ENCODE measurements around the gene MRGPRF. TPM values are rescaled to one million over a fixed set of nuclear protein-coding genes. Genes with fewer than 3 reads are reported as not detected.

The MRGPRF gene
- polyA plus RNA-seq, 2 of the 4 experiments (the other 2 are of a cell fraction) = 0.04 TPM; not detected in 1

DNA sequence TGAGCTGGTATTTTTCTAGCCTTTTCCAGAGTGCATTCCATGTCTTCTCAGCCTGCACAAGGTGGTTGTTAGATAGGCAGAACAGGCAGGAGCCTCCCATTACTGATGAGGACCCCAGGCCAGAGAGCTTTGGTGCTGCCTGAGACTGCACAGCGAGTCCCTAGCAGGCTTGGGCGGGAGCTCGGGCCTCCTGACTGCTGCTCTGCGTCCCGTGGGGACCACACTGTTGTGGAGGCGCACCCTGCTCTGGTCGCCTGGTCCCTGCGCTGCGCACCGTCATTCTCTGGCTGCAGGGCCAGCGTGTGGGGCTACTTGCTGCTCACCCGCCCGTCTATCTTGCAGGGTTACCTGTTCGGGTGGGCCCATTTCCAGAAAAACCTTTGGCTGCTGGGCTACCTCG lies 44.2 kb upstream of the MRGPRF start:
- H3K4me3 ChIP-seq = no peak overlapping the region
- TF ChIP-seq FOSB (CRISPR knock-in tag; IDR thresholded peaks at IDR 0.05) (no peak), POLR2AphosphoS2 (conservative IDR thresholded peaks at IDR 0.05; ENCODE audit: low read length) (no peak), BCL3 (IDR thresholded peaks at IDR 0.05) (no peak)
- WGBS (ENCODE audit: missing lambda C conversion rate) = 91% methylated on average over 13 of the region's 15 CpGs
- CTCF ChIA-PET = interaction anchor here (1.4 to 1.9 kb wide), 3 partner anchors 13 to 414 kb away, joined by 5 to 10 read pairs (median 5); no protein-coding TSS in a partner anchor
- POLR2A ChIA-PET = no interaction called here
- no peak overlapping the region for H3K27ac ChIP-seq
- FAIRE-seq (no peak), DNase-seq (ENCODE audit: low read depth in 1 of 2, low spot score in 1 of 2) (no peak), ATAC-seq (no peak)
- H3K4me2 ChIP-seq = no peak overlapping the region
- H3K4me1 ChIP-seq = no peaks in the 10 kb centered on the region
- no peaks in the 10 kb centered on the region for H3K9me3 ChIP-seq

DNA sequence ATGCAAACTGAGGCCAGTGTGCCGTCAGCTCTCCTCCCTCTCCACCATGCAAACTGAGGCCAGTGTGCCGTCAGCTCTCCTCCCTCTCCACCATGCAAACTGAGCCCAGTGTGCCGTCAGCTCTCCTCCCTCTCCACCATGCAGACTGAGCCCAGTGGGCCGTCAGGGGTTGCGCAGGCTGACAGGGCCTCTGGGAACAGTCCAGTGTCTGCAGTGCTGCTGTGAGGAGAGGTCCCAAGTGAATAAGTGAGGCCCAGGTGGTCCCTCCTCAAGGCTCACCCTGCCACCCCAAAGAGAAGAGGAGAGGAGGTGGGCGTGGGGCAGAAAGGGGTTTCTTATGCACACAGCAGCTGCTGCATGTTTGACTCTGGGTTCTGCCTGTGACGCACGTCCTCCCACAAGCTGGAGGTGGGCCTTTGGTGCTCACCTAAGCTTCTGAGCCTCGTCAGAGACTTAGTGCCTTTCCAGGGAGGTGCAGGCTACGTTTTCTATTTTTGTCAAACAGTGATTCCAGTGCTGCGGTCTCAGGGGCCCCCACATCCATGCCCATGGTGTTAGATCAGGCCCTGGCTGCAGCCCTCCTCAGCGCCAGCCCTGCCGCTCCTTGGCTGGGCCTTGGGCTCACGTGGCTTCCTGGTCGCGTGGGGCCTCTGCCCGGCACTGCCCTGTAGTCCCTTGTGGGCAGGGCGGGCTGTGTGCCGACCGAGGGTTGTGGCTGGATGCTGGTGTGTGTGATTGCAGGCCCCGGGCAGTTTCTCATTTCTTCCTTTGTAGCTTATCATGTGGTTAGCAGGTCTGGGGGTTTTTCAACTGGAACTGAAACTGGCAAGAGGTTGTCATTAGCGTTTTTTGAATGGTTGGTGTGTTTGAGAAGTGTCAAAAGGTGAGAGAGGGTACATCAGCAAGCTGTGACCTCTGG lies 42.8 kb upstream of the MRGPRF start:
- no peak for DNase-seq (ENCODE audit: low read depth in 1 of 2, low spot score in 1 of 2)
- ChIA-PET CTCF (interaction anchor here (0.6 to 1.6 kb wide), 4 partner anchors 11 to 251 kb away, joined by 3 to 4 read pairs (median 4); no protein-coding TSS in a partner anchor), POLR2A (no interaction called here)
- H3K9me3 ChIP-seq = no peaks in the 10 kb centered on the region
- no peak overlapping the region for H3K4me3 ChIP-seq
- FAIRE-seq = no peak
- 81% methylated on average over 19 of the region's 22 CpGs for WGBS (ENCODE audit: missing lambda C conversion rate)
- ATAC-seq = no peak
- H3K4me1 ChIP-seq = 0 out of 3 replicates have a peak, but pooled peaks cover 3% of the 10 kb centered on the region
- no peak overlapping the region for H3K4me2 ChIP-seq
- H3K27ac ChIP-seq = no peak overlapping the region
- TF ChIP-seq EP300 (IDR thresholded peaks at IDR 0.05) (no peak), MAX (IDR thresholded peaks at IDR 0.05) (no peak), BHLHE40 (IDR thresholded peaks at IDR 0.05; ENCODE audit: low read depth, low read length) (no peak), NFE2L2 (conservative IDR thresholded peaks at IDR 0.05; ENCODE audit: low read length) (no peak), SREBF2 (IDR thresholded peaks at IDR 0.05) (no peak)

GRCh38 chr11:69055212-69055586 lies 42.2 kb upstream of the MRGPRF start:
- no peak for FAIRE-seq

More at GRCh38 chr11:69055212-69055586, 42.2 kb upstream of the MRGPRF start:
- no peak overlapping the region for H3K4me2 ChIP-seq
- H3K9me3 ChIP-seq = no peaks in the 10 kb centered on the region
- DNase-seq (ENCODE audit: low read depth in 1 of 2, low spot score in 1 of 2) (no peak), ATAC-seq (no peak)
- 80% methylated on average over 21 of the region's 21 CpGs for WGBS (ENCODE audit: missing lambda C conversion rate)
- no peak for TF ChIP-seq POLR2AphosphoS2 (conservative IDR thresholded peaks at IDR 0.05; ENCODE audit: low read length)
- no peak for TF ChIP-seq BCL3 (IDR thresholded peaks at IDR 0.05)
- TF ChIP-seq, protein P1, sequence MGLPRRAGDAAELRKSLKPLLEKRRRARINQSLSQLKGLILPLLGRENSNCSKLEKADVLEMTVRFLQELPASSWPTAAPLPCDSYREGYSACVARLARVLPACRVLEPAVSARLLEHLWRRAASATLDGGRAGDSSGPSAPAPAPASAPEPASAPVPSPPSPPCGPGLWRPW (IDR thresholded peaks at IDR 0.05) = no peak
- TF ChIP-seq ZSCAN20 (CRISPR knock-in tag; IDR thresholded peaks at IDR 0.05) = no peak
- TF ChIP-seq MYC (IDR thresholded peaks at IDR 0.05; ENCODE audit: borderline replicate concordance, low read length) = no peak
- TF ChIP-seq EHMT2 (IDR thresholded peaks at IDR 0.05; ENCODE audit: low read depth) = no peak
- TF ChIP-seq HDAC2 (IDR thresholded peaks at IDR 0.05) = no peak
- no peak for TF ChIP-seq ZFP36 (IDR thresholded peaks at IDR 0.05; ENCODE audit: borderline replicate concordance, partially characterized antibody)
- no peak for TF ChIP-seq POLR2A (IDR thresholded peaks at IDR 0.05; ENCODE audit: low read length)
- no peak for TF ChIP-seq MAX (IDR thresholded peaks at IDR 0.05)
- TF ChIP-seq FOSL2 (IDR thresholded peaks at IDR 0.05) = no peak
- no peak for TF ChIP-seq FOSL2 (CRISPR knock-in tag; IDR thresholded peaks at IDR 0.05)
- no peak for TF ChIP-seq MAZ (IDR thresholded peaks at IDR 0.05; ENCODE audit: borderline replicate concordance, low read depth, low read length)
- TF ChIP-seq REST (IDR thresholded peaks at IDR 0.05) = no peak
- TF ChIP-seq HOXA7 (CRISPR knock-in tag; IDR thresholded peaks at IDR 0.05) = no peak
- TF ChIP-seq RFX5 (IDR thresholded peaks at IDR 0.05) = no peak
- no peak for TF ChIP-seq CTCF (IDR thresholded peaks at IDR 0.05)
- no peak for TF ChIP-seq RCOR1 (IDR thresholded peaks at IDR 0.05; ENCODE audit: low read depth, low read length)
- no peak for TF ChIP-seq NPAS2 (CRISPR knock-in tag; IDR thresholded peaks at IDR 0.05; ENCODE audit: borderline replicate concordance)
- ChIA-PET CTCF (interaction anchor here (0.6 to 1.6 kb wide), 5 partner anchors 10 to 34 kb away, joined by 3 to 4 read pairs (median 3); no protein-coding TSS in a partner anchor), POLR2A (no interaction called here)
- 0 out of 3 replicates have a peak, but pooled peaks cover 3% of the 10 kb centered on the region for H3K4me1 ChIP-seq
- no peak overlapping the region for H3K27ac ChIP-seq
- H3K4me3 ChIP-seq = no peak overlapping the region
